ENCODE measurements around the gene GRK5. TPM values are rescaled to one million over a fixed set of nuclear protein-coding genes. Genes with fewer than 3 reads are reported as not detected.

GRK5 gene
- total RNA-seq, 1 donor from 2014 or later = 2.8 TPM

DNA sequence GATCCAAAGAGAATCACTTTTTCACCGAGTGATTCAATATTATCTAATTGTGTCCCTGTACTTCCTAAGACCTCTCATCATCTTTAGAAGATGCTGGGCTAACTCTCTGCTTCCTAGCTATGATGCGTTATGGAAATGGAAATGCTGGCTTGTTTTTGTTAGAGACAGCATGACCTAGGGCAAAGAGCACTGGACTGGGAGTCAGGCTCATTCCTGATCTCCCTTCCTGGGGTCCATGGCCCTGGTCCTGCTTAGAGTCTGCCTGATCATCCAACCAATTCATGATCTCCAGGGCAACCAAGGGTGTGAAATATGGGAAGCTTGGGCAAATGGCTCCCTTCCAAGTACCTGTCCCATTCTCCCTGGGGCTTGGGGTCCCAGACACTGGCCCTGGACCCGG is 198.8 kb downstream of the GRK5 start:
- Histone ChIP-seq H3K4me3 (ENCODE audit: low read depth, low read length) (no peak overlapping the region), H3K36me3 (ENCODE audit: control insufficient read depth, insufficient read depth, low read length) (no peaks in the 10 kb centered on the region), H3K27me3 (ENCODE audit: control insufficient read depth, insufficient read depth, low read length) (peaks cover 5% of the 10 kb centered on the region)
- TF ChIP-seq, protein P1, sequence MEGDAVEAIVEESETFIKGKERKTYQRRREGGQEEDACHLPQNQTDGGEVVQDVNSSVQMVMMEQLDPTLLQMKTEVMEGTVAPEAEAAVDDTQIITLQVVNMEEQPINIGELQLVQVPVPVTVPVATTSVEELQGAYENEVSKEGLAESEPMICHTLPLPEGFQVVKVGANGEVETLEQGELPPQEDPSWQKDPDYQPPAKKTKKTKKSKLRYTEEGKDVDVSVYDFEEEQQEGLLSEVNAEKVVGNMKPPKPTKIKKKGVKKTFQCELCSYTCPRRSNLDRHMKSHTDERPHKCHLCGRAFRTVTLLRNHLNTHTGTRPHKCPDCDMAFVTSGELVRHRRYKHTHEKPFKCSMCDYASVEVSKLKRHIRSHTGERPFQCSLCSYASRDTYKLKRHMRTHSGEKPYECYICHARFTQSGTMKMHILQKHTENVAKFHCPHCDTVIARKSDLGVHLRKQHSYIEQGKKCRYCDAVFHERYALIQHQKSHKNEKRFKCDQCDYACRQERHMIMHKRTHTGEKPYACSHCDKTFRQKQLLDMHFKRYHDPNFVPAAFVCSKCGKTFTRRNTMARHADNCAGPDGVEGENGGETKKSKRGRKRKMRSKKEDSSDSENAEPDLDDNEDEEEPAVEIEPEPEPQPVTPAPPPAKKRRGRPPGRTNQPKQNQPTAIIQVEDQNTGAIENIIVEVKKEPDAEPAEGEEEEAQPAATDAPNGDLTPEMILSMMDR (IDR thresholded peaks at IDR 0.05; ENCODE audit: insufficient read depth, low read length, poor library complexity, severe bottlenecking) = no peak
- no peak for DNase-seq (ENCODE audit: low read depth)

DNA sequence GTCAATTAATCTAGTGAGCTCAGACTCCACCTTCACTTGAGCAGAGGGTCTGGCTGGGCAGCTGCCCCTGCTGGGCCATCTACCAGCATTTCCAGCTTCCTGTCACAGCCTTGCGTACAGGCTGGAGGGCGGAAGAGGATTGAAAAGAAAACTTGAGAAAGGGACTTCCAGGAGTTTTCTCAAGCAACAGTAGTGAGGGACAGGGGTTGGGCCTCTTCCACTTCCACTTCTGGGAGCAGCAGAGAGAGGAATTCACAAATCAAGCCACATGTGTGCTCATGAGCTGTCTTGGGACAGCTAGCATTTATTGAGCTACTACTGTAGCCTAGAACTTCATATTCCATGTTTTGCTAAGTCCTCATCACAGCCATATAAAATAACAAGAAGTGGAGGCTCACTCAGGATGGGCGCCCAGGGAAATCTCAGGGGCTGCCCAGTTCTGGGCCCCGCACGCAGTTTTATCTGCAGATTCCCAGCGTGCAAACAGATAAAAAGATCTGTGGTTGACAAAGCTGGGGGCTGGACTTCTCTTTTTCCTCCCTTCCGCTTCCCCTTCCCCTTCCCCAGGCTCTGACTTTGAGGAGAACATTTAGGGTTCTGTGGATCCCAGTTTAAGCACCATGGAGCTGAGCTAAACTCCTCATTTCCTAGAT is 199.4 kb downstream of the GRK5 start:
- DNase-seq (ENCODE audit: low read depth) = no peak
- peaks cover 5% of the 10 kb centered on the region for H3K27me3 ChIP-seq (ENCODE audit: control insufficient read depth, insufficient read depth, low read length)
- H3K36me3 ChIP-seq (ENCODE audit: control insufficient read depth, insufficient read depth, low read length) = no peaks in the 10 kb centered on the region
- TF ChIP-seq, protein P1 (IDR thresholded peaks at IDR 0.05; ENCODE audit: insufficient read depth, low read length, poor library complexity, severe bottlenecking) = no peak
- H3K4me3 ChIP-seq (ENCODE audit: low read depth, low read length) = no peak overlapping the region

DNA sequence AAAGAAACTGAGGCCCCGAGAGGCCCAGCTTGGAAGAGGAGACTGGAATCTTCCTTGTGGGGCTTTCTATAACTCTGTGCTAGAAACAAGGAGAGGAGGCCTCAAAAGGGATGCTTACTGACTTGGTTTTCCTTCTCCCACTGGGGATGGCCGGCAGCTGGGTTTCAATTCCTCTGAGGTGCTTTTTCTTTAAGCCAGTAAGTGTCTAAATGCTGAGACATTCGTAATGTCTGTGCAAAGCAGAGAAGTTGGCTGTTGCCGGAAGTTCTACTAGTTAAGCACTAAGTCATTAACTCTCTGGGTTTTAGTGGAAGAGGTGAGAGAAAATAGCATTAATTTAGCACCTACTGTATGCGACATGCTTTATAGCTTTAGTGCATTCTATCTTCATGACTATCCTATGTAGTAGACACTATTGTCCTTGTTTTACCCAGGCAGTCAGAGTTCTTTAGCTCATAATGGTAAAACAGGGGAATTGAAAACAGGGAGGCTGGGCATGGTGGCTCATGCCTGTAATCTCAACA is 199.9 kb downstream of the GRK5 start:
- DNase-seq (ENCODE audit: low read depth) = no peak
- Histone ChIP-seq H3K36me3 (ENCODE audit: control insufficient read depth, insufficient read depth, low read length) (no peaks in the 10 kb centered on the region), H3K4me3 (ENCODE audit: low read depth, low read length) (no peak overlapping the region), H3K27me3 (ENCODE audit: control insufficient read depth, insufficient read depth, low read length) (peaks cover 8% of the 10 kb centered on the region)
- TF ChIP-seq, protein P1 (IDR thresholded peaks at IDR 0.05; ENCODE audit: insufficient read depth, low read length, poor library complexity, severe bottlenecking) = no peak

DNA sequence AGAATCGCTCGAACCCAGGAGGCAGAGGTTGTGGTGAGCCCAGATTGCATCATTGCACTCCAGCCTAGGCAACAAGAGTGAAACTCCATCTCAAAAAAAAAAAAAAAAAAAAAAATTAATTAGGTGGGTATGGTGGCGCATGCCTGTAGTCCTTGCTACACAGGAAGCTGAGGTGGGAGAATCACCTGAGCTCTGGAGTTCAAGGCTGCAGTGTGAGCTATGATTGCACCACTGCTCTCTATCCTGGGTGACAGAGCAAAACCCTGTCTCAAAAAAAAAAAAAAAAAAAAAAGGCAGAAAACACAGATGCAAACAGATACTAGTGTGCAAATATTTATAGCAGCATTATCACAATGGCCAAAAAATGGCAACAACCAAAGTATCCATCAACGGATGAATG is 200.7 kb downstream of the GRK5 start:
- DNase-seq (ENCODE audit: low read depth) = no peak
- Histone ChIP-seq H3K36me3 (ENCODE audit: control insufficient read depth, insufficient read depth, low read length) (no peaks in the 10 kb centered on the region), H3K27me3 (ENCODE audit: control insufficient read depth, insufficient read depth, low read length) (peaks cover 8% of the 10 kb centered on the region), H3K4me3 (ENCODE audit: low read depth, low read length) (no peak overlapping the region)
- TF ChIP-seq, protein P1 (IDR thresholded peaks at IDR 0.05; ENCODE audit: insufficient read depth, low read length, poor library complexity, severe bottlenecking) = no peak

DNA sequence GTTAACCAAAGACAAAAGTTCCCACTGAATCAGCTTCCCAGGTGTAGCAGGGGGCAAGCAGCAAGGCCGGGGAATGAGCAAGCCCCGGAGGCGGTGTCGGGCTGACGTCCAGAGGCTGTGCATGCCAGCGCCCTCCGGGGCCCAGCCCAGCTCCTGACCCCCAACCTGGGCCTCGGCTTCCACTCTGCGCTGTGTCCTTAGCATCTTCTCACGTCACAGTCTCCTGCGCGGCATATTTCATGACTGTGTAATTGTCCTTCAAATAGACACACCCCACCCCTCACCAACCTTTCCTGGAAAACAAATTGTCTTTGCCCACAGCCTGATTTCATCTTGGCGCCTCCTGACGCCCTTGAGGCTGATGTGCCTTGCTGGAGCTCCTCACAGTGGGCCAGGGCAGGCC is 201.6 kb downstream of the GRK5 start:
- DNase-seq (ENCODE audit: low read depth) = no peak
- Histone ChIP-seq H3K27me3 (ENCODE audit: control insufficient read depth, insufficient read depth, low read length) (peaks cover 8% of the 10 kb centered on the region), H3K4me3 (ENCODE audit: low read depth, low read length) (no peak overlapping the region), H3K36me3 (ENCODE audit: control insufficient read depth, insufficient read depth, low read length) (no peaks in the 10 kb centered on the region)
- TF ChIP-seq, protein P1 (IDR thresholded peaks at IDR 0.05; ENCODE audit: insufficient read depth, low read length, poor library complexity, severe bottlenecking) = no peak

DNA sequence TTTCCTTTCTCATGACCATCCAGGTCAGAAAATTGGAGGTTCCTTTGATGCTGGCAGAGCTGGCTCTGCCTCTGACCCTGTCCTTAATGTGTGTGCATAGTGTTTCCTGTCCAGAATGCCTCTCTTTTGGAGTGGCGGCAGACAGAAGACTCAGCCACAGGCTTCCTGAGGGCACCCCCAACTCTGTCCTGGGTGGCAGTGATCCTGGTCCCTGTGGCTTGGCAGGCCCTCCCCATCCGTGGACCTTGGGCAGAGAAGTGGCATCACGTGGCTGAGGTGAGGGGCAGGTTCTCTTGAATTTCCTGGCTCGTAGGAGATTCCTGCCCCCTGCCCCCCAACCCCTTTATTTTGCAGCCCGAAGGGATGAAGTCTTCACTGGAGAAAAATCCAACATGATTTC is 202.0 kb downstream of the GRK5 start:
- Histone ChIP-seq H3K4me3 (ENCODE audit: low read depth, low read length) (no peak overlapping the region), H3K36me3 (ENCODE audit: control insufficient read depth, insufficient read depth, low read length) (no peaks in the 10 kb centered on the region), H3K27me3 (ENCODE audit: control insufficient read depth, insufficient read depth, low read length) (peaks cover 8% of the 10 kb centered on the region)
- TF ChIP-seq, protein P1 (IDR thresholded peaks at IDR 0.05; ENCODE audit: insufficient read depth, low read length, poor library complexity, severe bottlenecking) = no peak
- DNase-seq (ENCODE audit: low read depth) = no peak
